ENCODE measurements around the gene PEG3. TPM values are rescaled to one million over a fixed set of nuclear protein-coding genes. Genes with fewer than 3 reads are reported as not detected.

PEG3 gene
- total RNA-seq, 1 donor from 2014 or later: not detected

DNA sequence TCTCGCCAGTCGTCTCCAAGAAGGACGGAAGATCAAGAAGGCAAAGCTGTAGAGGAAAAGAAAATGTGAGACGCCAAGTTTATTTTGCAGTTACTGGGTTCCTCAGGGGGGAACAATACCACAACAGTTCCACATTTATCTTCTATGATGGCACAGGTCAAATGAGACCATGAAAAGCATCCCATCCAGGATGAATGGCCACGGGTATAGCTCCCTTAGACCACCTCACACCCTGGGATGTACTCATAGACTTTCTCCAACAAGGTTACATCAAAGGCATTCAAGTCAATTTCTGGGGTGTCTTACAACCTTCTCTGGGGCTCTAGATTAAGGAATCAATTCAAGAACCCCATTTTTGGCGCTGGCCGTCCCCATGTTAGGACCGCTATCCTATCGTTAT, 4.5 kb downstream of the PEG3 start:
- no peak overlapping the region for H3K4me3 ChIP-seq (ENCODE audit: insufficient read depth, low read depth, low read length)
- DNase-seq (ENCODE audit: low read depth): no peak
- Mint-ChIP-seq H3K27ac (ENCODE audit: unreplicated experiment) (no peak overlapping the region), H3K36me3 (ENCODE audit: low read depth, unreplicated experiment) (no peaks in the 10 kb centered on the region), H3K4me3 (ENCODE audit: unreplicated experiment) (no peak overlapping the region), H3K9me3 (ENCODE audit: unreplicated experiment) (peaks cover 23% of the 10 kb centered on the region), H3K4me1 (ENCODE audit: low read depth, unreplicated experiment) (no peaks in the 10 kb centered on the region), H3K27me3 (ENCODE audit: low read depth, unreplicated experiment) (no peaks in the 10 kb centered on the region)
- peaks cover 9% of the 10 kb centered on the region for H3K9me3 ChIP-seq (ENCODE audit: insufficient read depth, low read depth, low read length)
- no peak overlapping the region for H3K4me2 ChIP-seq (ENCODE audit: low read length)
- no peaks in the 10 kb centered on the region for H3K36me3 ChIP-seq (ENCODE audit: insufficient read depth, low read length)
- H3K27ac ChIP-seq (ENCODE audit: low read depth, low read length): no peak overlapping the region
- H2AFZ ChIP-seq (ENCODE audit: low read depth, low read length): no peak overlapping the region
- H3K79me2 ChIP-seq (ENCODE audit: insufficient read depth, low read length): no peaks in the 10 kb centered on the region
- no peaks in the 10 kb centered on the region for H4K20me1 ChIP-seq (ENCODE audit: insufficient read depth, low read length)
- FAIRE-seq: no peak
- H3K9ac ChIP-seq (ENCODE audit: low read length): no peak overlapping the region
- TF ChIP-seq, protein P1, sequence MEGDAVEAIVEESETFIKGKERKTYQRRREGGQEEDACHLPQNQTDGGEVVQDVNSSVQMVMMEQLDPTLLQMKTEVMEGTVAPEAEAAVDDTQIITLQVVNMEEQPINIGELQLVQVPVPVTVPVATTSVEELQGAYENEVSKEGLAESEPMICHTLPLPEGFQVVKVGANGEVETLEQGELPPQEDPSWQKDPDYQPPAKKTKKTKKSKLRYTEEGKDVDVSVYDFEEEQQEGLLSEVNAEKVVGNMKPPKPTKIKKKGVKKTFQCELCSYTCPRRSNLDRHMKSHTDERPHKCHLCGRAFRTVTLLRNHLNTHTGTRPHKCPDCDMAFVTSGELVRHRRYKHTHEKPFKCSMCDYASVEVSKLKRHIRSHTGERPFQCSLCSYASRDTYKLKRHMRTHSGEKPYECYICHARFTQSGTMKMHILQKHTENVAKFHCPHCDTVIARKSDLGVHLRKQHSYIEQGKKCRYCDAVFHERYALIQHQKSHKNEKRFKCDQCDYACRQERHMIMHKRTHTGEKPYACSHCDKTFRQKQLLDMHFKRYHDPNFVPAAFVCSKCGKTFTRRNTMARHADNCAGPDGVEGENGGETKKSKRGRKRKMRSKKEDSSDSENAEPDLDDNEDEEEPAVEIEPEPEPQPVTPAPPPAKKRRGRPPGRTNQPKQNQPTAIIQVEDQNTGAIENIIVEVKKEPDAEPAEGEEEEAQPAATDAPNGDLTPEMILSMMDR (IDR thresholded peaks at IDR 0.05; ENCODE audit: insufficient read depth, low read depth, low read length): no peak
- no peak for TF ChIP-seq EZH2 (IDR thresholded peaks at IDR 0.05; ENCODE audit: insufficient read depth, low read length)
- no peaks in the 10 kb centered on the region for H3K4me1 ChIP-seq (ENCODE audit: insufficient read depth, low read length)
- H3K27me3 ChIP-seq (ENCODE audit: insufficient read depth, low read length): no peaks in the 10 kb centered on the region

DNA sequence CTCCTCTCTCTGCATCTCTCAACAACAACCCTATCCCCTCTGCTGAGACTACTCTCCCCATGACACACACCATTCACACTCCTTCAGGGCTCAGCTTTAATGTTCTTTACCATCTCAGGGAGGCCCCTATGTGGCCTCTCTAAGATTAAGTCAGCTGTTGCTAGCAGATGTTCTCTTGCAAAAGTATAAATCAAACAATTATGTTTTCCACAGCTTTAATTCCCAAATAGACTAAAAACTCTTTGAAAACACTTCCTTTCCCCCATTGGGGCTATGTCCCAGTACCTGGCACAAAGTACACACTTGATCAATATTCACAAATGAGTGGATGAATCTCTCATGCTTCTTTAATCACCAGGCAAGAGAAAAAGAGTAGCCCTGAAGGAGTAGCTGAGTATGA, 5.1 kb downstream of the PEG3 start:
- Histone ChIP-seq H3K9ac (ENCODE audit: low read length) (no peak overlapping the region), H3K9me3 (ENCODE audit: insufficient read depth, low read depth, low read length) (peaks cover 9% of the 10 kb centered on the region), H3K27ac (ENCODE audit: low read depth, low read length) (no peak overlapping the region), H3K4me1 (ENCODE audit: insufficient read depth, low read length) (no peaks in the 10 kb centered on the region), H3K79me2 (ENCODE audit: insufficient read depth, low read length) (no peaks in the 10 kb centered on the region), H4K20me1 (ENCODE audit: insufficient read depth, low read length) (no peaks in the 10 kb centered on the region), H3K36me3 (ENCODE audit: insufficient read depth, low read length) (no peaks in the 10 kb centered on the region), H3K4me3 (ENCODE audit: insufficient read depth, low read depth, low read length) (no peak overlapping the region), H3K4me2 (ENCODE audit: low read length) (no peak overlapping the region), H3K27me3 (ENCODE audit: insufficient read depth, low read length) (no peaks in the 10 kb centered on the region), H2AFZ (ENCODE audit: low read depth, low read length) (no peak overlapping the region)
- H3K27me3 Mint-ChIP-seq (ENCODE audit: low read depth, unreplicated experiment): no peaks in the 10 kb centered on the region
- no peaks in the 10 kb centered on the region for H3K36me3 Mint-ChIP-seq (ENCODE audit: low read depth, unreplicated experiment)
- no peaks in the 10 kb centered on the region for H3K4me1 Mint-ChIP-seq (ENCODE audit: low read depth, unreplicated experiment)
- DNase-seq (ENCODE audit: low read depth) (no peak), FAIRE-seq (no peak)
- TF ChIP-seq EZH2 (IDR thresholded peaks at IDR 0.05; ENCODE audit: insufficient read depth, low read length): no peak
- TF ChIP-seq, protein P1 (IDR thresholded peaks at IDR 0.05; ENCODE audit: insufficient read depth, low read depth, low read length): no peak
- no peak overlapping the region for H3K4me3 Mint-ChIP-seq (ENCODE audit: unreplicated experiment)
- no peak overlapping the region for H3K27ac Mint-ChIP-seq (ENCODE audit: unreplicated experiment)
- peaks cover 20% of the 10 kb centered on the region for H3K9me3 Mint-ChIP-seq (ENCODE audit: unreplicated experiment)

DNA sequence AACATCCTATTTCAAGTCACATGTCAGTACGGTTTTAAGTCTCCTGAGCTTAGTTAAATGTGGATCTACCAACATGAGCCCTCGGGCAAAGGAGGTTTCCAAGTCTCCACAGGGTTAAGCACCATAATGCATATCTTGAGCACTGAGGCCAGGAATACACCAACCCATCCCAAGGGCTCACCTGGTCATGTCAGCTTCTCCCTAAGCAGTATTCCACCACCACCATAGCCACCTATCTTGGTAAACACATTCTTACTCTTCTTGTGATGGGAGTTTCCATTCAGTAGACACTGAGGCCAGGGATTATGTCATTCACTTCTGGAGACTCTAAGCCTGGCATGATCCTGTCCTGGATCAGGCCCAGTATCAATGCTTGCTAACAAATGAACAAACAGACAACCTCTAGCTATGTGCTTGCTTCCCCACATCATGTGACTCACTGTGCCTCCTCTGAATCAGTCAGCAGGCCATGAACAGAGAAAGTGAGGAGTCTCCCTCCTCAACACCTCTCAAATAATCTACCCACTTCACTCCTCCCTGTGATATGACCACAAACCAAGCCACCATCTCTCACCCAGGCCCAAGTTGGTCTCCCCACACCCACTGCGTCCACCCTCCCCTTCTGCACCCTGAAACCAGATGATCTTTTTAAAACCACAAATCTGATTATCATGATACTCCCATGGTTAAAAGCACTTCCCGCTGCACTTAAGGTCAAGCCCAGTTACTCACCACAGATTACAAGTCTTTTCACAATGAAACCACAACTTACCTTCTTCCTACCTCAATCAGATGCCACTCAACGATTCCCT, 5.8 kb downstream of the PEG3 start:
- H3K9me3 ChIP-seq (ENCODE audit: insufficient read depth, low read depth, low read length): peaks cover 10% of the 10 kb centered on the region
- H3K36me3 Mint-ChIP-seq (ENCODE audit: low read depth, unreplicated experiment): no peaks in the 10 kb centered on the region

More for the DNA sequence above, 5.8 kb downstream of the PEG3 start:
- Histone ChIP-seq H3K9ac (ENCODE audit: low read length) (no peak overlapping the region), H3K4me1 (ENCODE audit: insufficient read depth, low read length) (no peaks in the 10 kb centered on the region), H3K4me2 (ENCODE audit: low read length) (no peak overlapping the region), H3K27me3 (ENCODE audit: insufficient read depth, low read length) (no peaks in the 10 kb centered on the region), H2AFZ (ENCODE audit: low read depth, low read length) (no peak overlapping the region), H4K20me1 (ENCODE audit: insufficient read depth, low read length) (no peaks in the 10 kb centered on the region), H3K4me3 (ENCODE audit: insufficient read depth, low read depth, low read length) (no peak overlapping the region), H3K36me3 (ENCODE audit: insufficient read depth, low read length) (no peaks in the 10 kb centered on the region), H3K79me2 (ENCODE audit: insufficient read depth, low read length) (no peaks in the 10 kb centered on the region), H3K27ac (ENCODE audit: low read depth, low read length) (no peak overlapping the region)
- FAIRE-seq (no peak), DNase-seq (ENCODE audit: low read depth) (no peak)
- H3K4me1 Mint-ChIP-seq (ENCODE audit: low read depth, unreplicated experiment): no peaks in the 10 kb centered on the region
- H3K27me3 Mint-ChIP-seq (ENCODE audit: low read depth, unreplicated experiment): no peaks in the 10 kb centered on the region
- no peak overlapping the region for H3K4me3 Mint-ChIP-seq (ENCODE audit: unreplicated experiment)
- peaks cover 22% of the 10 kb centered on the region for H3K9me3 Mint-ChIP-seq (ENCODE audit: unreplicated experiment)
- no peak overlapping the region for H3K27ac Mint-ChIP-seq (ENCODE audit: unreplicated experiment)
- TF ChIP-seq, protein P1 (IDR thresholded peaks at IDR 0.05; ENCODE audit: insufficient read depth, low read depth, low read length): no peak
- TF ChIP-seq EZH2 (IDR thresholded peaks at IDR 0.05; ENCODE audit: insufficient read depth, low read length): no peak

Data from astrocyte (in vitro differentiated cells and primary cell).